Nephron (organoid): ENCODE data around the gene DUS1L.

Experiments used
- H3K27ac Mint-ChIP-seq, 3 experiments: 2 replicates each; pipeline ENCODE4 v1.8.0; 2020; ENCODE audit warnings: mixed read lengths in 3 of 3, mild to moderate bottlenecking in 2 of 3, moderate library complexity in 1 of 3
- H3K27me3 Mint-ChIP-seq: 2 replicates; pipeline ENCODE4 v1.8.0; 2021; ENCODE audit warnings: low read depth, mild to moderate bottlenecking, moderate library complexity, mixed read lengths
- H3K36me3 Mint-ChIP-seq: 2 replicates; pipeline ENCODE4 v1.8.0; 2020; ENCODE audit warnings: low read depth, mixed read lengths
- H3K4me1 Mint-ChIP-seq: 2 replicates; pipeline ENCODE4 v1.8.0; 2020; ENCODE audit warnings: mixed read lengths
- H3K4me3 Mint-ChIP-seq, 3 experiments: 2 replicates each; pipeline ENCODE4 v1.8.0; 2020; ENCODE audit warnings: mild to moderate bottlenecking in 3 of 3, mixed read lengths in 3 of 3, moderate library complexity in 2 of 3
- H3K9me3 Mint-ChIP-seq: 2 replicates; pipeline ENCODE4 v1.8.0; 2020; ENCODE audit warnings: mixed read lengths
- CTCF ChIP-seq, 3 experiments: fragments of 200-600 bp; sonication (generic); IDR thresholded peaks; one replicate each; pipeline ENCODE4 v1.5.0; 2021; ENCODE audit warnings: antibody characterized with exemption in 3 of 3; ENCODE audit not compliant: unreplicated experiment in 3 of 3

Gene DUS1L

GRCh38 chr17:82018152-82018988 is 47.2 kb downstream of the DUS1L start:
- H3K27me3 Mint-ChIP-seq: no peaks in the 10 kb centered on the region
- peak overlapping the region in 1 of 3 experiments; percentile 59 for H3K27ac Mint-ChIP-seq
- TF ChIP-seq CTCF (IDR thresholded peaks at IDR 0.05; ENCODE audit: unreplicated experiment in 3 of 3): no peak
- H3K4me1 Mint-ChIP-seq: peaks cover 15% of the 10 kb centered on the region
- H3K9me3 Mint-ChIP-seq: no peaks in the 10 kb centered on the region
- H3K36me3 Mint-ChIP-seq: peaks cover 4% of the 10 kb centered on the region
- H3K4me3 Mint-ChIP-seq: peak overlapping the region; percentile 6 to 68 (median 50)

- Mint-ChIP-seq H3K9me3 (no peaks in the 10 kb centered on the region), H3K36me3 (peaks cover 4% of the 10 kb centered on the region), H3K27me3 (no peaks in the 10 kb centered on the region), H3K4me1 (peaks cover 15% of the 10 kb centered on the region), H3K4me3 (no peak overlapping the region), H3K27ac (no peak overlapping the region)
- TF ChIP-seq CTCF (IDR thresholded peaks at IDR 0.05; ENCODE audit: unreplicated experiment in 3 of 3): no peak
Measured at GRCh38 chr17:82017612-82018151, 47.9 kb downstream of the DUS1L start.

GRCh38 chr17:82016875-82017459 is 48.6 kb downstream of the DUS1L start:
- Mint-ChIP-seq H3K9me3 (no peaks in the 10 kb centered on the region), H3K36me3 (peaks cover 4% of the 10 kb centered on the region), H3K4me3 (no peak overlapping the region), H3K27me3 (no peaks in the 10 kb centered on the region), H3K27ac (no peak overlapping the region), H3K4me1 (peaks cover 14% of the 10 kb centered on the region)
- TF ChIP-seq CTCF (IDR thresholded peaks at IDR 0.05; ENCODE audit: unreplicated experiment in 3 of 3): no peak

GRCh38 chr17:82016061-82016874 is 49.3 kb downstream of the DUS1L start:
- Mint-ChIP-seq H3K4me3 (no peak overlapping the region), H3K9me3 (no peaks in the 10 kb centered on the region), H3K4me1 (peaks cover 8% of the 10 kb centered on the region), H3K36me3 (peaks cover 4% of the 10 kb centered on the region), H3K27me3 (no peaks in the 10 kb centered on the region), H3K27ac (no peak overlapping the region)
- no peak for TF ChIP-seq CTCF (IDR thresholded peaks at IDR 0.05; ENCODE audit: unreplicated experiment in 3 of 3)

GRCh38 chr17:82015311-82015971 is 50.2 kb downstream of the DUS1L start:
- no peak for TF ChIP-seq CTCF (IDR thresholded peaks at IDR 0.05; ENCODE audit: unreplicated experiment in 3 of 3)
- Mint-ChIP-seq H3K36me3 (peaks cover 4% of the 10 kb centered on the region), H3K27me3 (no peaks in the 10 kb centered on the region), H3K27ac (no peak overlapping the region), H3K9me3 (no peaks in the 10 kb centered on the region), H3K4me3 (no peak overlapping the region), H3K4me1 (peaks cover 8% of the 10 kb centered on the region)
